Astrocyte of the hippocampus (primary cell): ENCODE measurements around the gene ALG8.
"Not testable (repeated sequence)": the region's sequence is repeated elsewhere in the genome, so short reads cannot be mapped to it uniquely, and the experiment has no call there.

Source experiments
- DNase-seq: peaks from one replicate; pipeline ENCODE4 v3.0.0; 2011; ENCODE audit warnings: low read depth, low spot score

ALG8 gene

DNA sequence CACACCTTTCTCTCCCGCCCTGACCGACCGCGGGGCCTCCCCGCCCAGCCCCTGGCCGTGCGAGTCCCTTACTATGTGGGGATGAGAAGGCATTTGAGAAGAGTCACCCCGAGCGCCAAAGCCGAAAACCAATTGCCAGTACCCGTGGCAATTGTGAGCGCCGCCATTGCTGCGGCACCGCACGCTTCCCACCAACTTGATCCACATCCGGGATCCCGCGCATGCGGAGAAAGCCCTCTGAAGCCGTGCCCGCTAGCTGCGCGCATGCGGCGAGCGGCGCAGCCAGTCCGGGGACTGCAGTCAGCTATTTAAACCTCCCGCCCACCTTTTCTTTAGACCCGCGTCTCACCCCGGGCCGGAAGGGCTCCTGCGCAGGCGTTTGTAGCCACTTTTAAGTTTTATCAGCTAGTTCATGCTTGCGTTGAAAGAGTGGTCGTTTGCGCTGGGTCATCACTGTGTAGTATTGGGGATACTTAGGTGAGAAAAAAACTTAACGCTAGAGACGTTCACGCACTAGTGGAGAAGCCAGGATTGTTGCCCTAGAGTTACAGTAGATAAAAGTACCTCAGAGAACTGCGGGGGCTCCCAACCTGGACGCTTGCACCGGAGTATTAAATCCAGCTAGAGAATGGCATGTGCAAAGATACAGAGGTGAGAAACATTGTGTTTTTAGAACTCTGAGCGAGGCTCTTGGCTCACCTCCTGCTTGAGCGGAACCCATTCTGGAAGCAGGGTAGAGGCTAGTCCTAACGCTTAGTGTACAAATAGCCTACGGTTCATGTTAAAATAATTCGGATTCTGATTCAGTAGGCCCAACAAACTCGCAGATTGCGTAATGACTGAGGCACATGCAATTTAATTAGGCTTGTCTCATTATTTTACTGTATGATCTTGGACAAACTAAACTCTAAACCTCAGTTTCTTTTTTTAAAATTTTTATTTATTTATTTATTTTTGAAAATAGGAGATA, at the start of gene ALG8:
Gene ALG8 (minus strand): TSS at position 205 of the 970 bp plus-strand sequence. CDS start 38 bp downstream, at position 167.
- peak; percentile 99 for DNase-seq

DNA sequence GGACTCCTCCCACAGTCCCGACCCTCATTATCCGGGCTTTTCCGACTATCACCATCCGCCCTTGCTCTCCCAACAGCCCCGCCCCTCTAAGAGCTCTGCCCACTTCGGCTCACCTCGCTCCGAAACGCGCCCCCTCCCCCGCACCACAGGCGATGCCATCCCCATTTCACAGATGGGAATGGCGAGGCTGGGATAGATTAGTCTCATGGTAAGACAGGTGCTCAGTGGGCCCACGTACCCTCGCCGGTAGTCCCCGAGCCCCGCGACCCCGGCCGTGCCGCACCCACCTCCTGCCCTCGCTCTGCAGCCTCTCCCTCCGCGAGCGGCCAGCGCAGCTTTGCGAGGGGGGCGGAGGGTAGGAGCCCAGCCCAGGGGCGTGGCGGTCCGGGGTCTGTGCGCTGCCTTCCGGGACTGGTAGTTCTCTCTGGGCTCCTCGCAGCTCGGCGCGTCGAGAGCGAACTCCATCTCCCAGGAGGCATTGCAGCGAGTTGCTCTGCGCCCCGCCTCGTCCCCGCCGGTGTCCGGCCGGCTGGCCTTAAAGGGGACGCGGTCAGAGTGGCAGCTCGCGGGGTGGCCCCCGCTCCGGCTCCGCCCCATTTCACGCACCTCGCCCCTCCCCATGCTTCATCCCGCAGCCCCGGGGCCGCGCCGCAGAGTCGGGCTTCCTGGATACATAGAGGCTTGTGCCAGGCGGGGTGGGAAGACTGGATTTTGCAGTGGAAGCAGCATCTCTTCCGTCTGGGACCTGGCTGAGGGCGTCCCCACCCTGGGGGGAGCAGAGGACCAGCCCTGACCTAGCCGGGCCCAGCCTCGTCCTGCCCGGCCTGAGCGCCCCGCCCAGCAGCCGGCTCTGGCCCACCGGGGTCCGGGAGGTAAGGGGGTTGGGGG, 49.1 kb upstream of the ALG8 start, which contains the start of the genes KCTD21 and USP35:
Gene KCTD21 (minus strand): TSS at position 341 of the 888 bp plus-strand sequence. CDS start 14,072 bp downstream, outside the sequence.
Gene USP35 (plus strand): TSS at position 634 of the 888 bp plus-strand sequence. CDS start 7,327 bp downstream, outside the sequence.
- DNase-seq = peak; percentile 99

DNA sequence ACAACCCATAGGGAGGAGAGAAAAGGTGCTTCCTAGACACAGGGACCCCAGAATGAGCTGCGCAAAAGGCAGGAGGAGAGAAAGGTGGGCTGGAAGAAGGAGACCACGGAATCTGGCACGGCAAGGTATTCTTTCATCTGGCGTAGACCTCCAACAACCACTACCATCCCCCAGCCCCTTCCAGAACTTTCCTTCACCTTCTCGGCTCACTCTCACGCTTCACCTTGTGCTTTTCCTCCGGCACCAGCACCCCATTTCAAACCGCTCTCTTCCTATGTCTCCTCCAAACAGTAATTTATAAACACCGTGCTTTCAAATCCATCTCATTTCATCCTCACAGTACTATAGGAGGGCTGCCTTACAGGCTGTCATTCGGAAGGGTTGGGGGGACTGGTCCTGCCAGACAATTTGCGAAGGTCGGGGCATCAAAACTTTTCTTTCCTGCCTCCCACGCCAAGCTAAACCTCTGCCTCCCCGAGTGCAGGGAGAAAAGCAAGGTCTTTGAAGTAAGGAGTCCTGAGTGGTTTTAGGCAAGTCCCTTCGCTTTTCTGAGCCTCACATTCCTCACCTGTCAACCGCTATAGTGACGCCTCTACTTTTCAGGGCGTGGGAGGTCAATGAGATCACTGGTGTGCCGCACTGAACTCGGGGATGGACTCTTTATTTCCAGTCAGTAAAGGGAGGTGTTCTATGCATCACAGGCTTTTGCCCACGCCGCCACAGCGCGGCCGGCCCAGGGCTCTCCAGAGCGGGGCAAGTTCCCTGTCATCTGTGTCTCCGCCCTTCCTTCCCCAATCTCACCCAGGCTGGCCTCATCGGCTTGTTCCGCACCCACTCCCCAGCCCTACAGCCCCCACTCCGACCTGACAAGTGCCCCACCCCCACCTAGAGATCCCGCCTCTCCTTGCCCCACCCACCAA, 48.2 kb upstream of the ALG8 start:
- no peak for DNase-seq

DNA sequence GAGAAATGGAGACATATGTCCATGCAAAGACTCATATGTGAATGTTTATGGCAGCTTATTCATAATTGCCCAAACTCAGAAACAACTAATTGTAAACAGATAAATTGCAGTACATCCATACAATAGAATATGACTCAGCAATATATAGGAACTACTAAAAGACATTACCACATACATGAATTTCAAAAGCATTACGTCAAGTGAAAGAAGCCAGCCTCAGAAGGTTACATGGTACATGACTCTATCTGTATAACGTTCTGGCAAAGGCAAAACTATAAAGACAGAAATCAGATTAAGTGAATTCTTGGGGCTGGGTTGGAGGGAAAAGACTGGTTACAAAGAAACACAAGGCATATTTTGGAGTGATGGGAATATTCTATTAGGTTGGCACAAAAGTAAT, 41.8 kb upstream of the ALG8 start:
- DNase-seq = no peak

DNA sequence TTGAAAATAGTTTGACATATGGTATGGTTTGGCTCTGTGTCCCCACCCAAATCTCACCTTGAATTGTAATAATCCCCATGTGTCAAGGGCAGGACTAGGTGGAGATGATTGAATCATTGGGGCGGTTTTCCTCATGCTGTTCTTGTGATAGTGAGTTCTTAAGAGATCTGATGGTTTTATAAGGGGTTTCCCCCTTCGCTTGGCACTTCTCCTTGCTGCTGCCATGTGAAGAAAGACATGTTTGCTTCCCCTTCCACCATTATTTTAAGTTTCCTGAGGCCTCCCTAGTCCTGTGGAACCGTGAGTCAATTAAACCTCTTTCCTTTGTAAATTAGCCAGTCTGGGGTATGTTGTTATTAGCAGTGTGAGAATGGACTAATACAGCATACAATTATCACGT, 41.3 kb upstream of the ALG8 start:
- no peak for DNase-seq

DNA sequence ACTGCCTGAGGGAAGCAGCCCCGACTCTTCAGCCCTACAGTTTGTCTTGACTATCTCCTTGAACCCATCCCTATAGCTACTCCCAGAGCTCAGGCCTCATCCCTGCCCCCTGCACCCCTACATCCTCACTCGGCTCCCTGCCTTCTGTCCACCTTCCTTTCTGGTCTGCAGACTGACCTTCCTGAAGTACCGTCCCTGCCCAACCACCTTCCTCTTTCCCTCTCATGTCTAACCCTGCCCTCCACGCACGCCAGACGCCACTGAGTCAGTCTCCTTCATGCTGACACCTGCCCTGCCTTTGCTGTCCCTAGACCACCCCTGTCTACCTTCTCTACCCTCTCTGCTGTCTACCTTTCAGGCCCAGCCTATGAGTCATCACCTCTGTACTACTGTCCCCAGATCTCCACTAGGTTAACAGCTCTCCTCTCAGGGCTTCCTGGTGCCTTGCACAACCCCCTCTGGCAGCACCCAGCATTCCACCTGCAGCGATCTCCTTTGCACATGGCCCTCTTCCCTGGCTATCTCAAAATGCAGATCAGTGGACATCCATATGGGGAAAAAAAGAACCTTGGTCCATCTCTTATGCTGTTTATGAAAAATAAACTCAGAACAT, 40.1 kb upstream of the ALG8 start:
- no peak for DNase-seq

DNA sequence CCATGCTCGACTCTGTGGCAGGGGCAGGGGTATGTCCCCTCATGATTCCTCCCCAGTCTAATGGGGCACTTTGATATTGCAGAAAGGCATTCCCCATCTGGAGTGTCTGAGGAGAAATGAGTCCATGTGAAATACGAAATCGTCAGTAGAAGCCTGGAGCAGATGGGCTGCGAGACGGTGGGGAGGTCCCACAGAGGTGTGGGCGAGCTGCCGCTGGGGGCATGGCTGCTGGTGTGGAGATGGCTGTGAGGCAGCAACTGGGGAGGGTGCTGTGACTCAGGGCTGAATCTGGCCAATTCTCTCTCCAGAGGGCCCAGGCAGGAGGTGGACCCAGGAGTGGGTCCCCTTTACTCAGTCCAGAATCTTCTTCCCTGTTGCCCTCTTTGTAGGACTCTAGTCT, 37.8 kb upstream of the ALG8 start:
- DNase-seq = no peak

DNA sequence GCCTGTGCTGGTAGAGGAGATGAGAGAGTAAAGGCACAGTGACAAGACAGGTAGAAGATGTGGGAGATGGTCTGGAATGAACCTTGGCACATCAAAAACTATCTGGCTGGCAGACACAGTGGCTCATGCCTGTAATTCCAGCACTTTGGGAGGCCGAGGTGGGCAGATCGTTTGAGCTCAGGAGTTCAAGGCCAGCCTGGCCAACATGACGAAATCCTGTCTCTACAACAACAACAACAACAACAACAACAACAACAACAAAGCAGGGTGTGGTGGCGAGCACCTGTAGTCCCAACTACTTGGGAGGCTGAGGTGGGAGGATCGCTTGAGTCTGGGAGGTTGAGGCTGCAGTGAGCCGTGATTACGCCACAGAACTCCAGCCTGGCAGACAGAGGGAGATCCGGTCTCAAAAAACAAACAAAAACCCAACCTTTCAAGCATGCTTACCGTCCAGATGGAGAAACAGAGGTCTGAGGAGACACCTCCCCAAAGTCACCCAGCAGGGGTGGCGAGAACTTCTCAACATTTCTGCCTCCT, 37.2 kb upstream of the ALG8 start:
- no peak for DNase-seq

DNA sequence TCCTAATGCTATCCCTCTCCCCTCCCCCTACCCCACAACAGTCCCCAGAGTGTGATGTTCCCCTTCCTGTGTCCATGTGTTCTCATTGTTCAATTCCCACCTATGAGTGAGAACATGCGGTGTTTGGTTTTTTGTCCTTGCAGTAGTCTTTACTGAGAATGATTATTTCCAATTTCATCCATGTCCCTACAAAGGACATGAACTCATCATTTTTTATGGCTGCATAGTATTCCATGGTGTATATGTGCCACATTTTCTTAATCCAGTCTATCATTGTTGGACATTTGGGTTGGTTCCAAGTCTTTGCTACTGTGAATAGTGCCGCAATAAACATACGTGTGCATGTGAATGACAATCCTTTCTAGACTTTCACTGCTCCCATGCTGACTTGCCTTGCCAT, 36.4 kb upstream of the ALG8 start:
- not testable (repeated sequence) for DNase-seq

DNA sequence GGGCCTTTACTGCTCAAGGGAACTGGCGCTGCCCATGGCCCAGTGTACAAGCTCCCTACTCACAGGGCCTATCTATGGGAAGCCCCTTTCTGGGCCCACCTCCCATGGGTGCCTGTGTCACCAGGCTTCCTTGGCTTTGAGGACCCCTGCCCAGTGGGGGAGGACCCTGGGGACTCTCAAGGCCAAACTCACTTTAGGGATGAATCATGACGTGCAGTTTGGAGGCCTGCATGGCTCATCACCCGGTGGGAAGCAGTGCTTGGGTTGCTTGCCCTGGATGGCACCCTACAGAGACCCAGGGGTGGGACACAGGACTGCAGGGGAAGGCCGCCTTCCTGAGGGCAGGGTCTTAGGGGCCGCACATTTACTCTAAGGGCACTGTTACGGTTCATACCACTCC, 32.5 kb upstream of the ALG8 start:
- no peak for DNase-seq

DNA sequence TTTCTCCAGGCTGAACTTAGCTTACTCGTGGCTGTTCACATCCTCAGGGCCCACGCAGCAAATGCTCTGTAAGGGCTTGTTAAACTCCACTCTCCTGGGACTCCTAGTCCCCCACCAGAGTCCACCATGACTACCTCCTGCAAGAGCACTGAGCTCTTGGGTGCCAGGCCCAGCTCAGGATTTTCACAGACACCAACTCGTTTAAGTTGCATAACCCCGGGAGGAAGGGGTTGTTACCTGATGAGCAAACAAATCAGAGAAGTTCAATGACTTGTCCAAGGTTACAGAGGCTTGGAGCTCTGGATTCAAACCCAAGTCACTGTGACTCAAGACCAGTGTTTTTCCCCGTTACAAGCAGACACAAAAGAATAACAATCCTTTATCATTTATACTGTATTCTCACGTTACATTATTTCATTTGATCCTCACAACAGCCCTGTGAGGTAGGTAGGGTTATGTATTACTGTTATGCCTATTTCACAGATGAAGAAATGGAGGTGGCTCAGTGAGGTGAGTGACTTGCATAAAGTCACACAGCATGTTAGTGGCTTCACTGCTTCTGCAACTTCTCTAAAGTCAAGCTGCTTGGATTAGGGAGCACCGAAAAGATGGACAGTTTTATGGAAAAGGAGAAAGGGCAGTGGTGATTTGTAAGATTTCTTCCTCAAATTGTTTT, 31.6 kb upstream of the ALG8 start:
- no peak for DNase-seq

DNA sequence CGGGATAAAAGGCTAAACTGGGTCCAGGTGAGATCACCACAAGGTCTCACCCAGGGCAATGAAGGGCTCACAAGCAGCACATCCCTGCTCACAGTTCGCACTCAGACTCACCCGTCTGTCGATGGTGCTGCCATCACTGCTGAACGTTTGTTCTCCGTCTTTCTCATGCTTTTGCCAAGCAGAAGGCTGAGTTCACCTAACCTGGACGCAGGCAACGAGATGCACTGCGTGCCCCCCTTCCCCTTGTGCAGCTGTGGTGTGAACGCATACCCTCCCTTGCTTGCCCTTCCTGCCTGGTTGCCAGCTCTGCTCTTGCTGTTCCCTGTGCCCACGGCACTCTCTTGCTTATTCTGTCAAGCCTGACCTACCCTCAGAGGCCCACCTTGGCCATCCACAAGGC, 31.0 kb upstream of the ALG8 start:
- DNase-seq = no peak

DNA sequence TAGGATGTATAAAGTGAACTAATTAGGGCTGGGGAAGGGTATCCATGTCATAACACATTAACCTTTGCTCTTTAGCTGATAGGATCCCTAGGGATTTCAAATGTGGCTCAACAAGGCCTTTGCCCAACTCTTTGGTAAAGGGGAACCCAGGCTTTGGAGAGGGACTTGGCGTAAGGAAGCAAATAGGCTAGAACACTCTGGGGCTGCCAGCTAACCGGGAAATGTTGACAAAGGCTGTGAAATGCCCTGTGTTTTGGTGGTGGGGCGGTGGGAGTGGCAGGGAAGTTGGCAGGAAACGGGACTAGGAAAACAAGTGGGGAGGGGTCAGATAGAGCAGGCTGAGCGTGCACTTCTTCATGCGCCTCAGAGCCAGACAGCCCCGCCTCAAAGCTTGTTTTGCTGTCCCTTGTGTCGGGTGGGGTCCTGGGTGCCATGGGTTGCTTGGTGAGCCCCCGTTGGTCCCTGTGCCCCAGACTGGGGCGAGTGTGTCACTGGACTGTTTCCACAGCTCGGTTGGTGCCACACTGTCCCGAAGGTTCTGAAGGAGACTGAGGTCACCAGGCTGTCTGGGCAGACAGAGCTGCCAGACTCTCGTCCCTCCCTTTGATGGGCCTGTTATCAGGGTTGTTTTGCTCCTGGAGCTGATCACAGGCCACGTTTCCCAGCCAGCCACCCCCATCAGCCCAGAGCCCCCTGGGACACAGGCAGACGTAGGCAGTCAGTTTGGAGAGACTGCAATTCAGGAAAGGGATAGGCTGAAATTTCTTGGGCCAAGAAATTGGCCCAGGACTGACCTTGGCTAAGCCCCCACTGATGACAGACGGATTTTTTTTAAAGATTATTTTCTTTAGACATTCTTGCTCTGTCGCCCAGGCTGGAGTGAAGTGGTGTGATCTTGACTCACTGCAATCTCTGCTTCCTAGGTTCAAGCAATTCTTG, 29.4 kb upstream of the ALG8 start:
- peak; percentile 86 for DNase-seq

DNA sequence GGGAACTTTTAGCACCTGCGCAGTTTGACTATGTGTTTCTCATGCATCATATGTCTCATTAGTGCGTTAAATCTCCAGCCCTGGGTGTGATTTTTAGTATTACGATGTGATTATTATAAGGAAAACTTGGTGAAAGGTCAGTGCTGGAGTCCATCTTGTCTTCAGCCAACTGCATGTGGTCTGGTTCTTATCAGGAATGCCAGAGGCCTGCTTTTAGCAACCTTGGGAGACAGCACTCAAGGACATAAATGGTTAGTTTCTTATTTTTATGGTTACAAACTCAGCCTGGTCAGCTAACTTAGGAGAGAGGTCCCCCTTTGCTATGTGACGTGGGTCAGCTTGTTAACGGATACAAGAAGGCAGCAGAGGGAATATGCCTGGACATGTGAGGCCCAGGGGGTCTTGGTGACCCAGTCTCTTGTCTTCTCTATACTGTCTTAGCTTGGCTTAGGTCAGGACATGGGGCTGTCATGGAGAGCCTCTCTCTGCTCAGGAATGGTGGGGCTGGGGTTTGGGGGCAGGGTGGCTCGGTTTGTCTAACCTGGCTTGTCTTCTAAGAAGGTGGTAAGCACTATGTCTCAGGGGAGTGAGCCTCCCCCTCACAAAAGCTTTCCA, 27.5 kb upstream of the ALG8 start:
- no peak for DNase-seq

DNA sequence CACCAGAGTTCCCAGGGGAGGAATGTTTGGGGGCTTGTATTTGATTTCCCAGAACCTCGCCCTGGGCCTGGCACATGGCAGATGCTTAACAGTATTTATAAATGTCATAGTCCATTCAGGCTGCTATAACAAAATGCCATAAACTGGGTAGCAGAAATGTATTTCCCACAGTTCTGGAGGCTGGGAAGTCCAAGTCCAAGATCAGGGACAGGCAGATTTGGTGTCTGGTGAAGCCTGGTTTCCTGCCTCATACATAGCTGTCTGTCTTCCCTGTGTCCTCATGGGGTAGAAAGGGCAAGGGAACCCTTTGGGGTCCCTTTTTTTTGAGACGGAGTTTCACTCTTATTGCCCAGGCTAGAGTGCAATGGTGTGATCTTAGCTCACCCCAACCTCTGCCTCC, 25.0 kb upstream of the ALG8 start:
- DNase-seq = no peak

DNA sequence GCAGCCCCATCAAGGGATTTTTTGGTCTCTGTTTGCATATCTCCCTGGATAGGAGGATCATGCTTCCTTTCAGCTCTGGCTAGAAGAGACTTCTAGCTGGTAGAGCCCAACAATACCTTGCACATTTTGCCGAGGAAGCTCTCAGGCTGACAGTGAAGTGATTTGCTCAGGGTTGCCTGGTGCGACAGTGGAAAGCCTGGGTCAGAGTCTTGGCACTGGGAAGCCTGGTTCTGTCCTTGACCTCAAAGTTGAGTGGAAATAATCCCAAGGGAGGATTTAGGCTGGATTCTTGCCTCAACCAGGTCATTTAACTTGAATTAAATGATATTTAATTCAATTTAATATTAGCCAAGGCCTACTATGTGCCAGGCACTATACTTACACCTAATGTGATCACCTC, 24.4 kb upstream of the ALG8 start:
- no peak for DNase-seq

DNA sequence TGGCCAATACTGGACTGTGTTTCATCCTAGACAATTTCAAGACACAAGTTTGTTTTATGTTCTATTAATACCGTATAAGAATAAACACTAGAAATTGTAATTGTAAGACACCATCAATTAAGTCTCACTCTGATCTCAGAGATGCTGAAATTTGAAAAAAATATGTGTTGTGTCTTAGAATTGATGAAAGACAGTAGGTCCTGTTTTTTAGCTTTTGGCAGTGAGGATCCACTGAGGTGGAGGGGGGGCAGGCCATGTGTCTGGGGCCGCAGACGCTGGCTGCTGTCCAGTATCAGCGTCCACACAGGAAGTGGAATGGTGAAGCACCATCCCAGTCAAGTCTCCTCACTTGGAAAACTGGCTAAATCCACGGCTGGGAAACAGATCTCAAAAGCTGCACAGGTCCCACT, 22.5 kb upstream of the ALG8 start:
- no peak for DNase-seq

DNA sequence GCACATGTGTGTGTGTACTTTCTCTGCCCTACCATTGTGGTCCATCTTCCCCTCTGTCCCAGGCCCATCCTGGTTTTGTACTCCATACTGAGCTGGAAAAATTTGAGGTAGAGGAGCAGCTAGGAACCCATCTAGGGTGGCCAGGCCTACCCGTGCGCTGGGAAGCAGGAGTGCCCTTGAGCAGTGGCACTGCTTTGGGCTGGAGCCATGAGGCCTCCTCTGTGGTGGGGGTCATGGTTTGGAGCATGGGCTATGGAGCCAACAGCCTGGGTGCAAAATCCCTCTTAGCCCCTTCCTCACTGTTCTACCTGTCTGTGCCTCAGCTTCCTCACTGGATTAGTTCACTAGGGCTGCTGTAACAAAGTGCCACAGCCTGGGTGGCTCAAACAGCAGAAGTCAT, 21.9 kb upstream of the ALG8 start:
- DNase-seq = no peak
